Right lobe of liver (tissue), 4 donors: Measurements from ENCODE around the gene POU2F3.

Source experiments
- POLR2A ChIP-seq: fragments of 450-650 bp; IDR thresholded peaks from one replicate; pipeline ENCODE4 v1.6.1; 2017; ENCODE audit warnings: antibody characterized with exemption, mild to moderate bottlenecking
- TF ChIP-seq, protein P1 (sequence below), 4 donors: fragments of 200-600 bp in 3 of 4; fragments of 450-650 bp in 1 of 4; IDR thresholded peaks; one replicate each; pipeline versions ENCODE4 v1.5.1 to v1.8.0; 2016 to 2022; ENCODE audit warnings: antibody characterized with exemption in 4 of 4, mild to moderate bottlenecking in 2 of 4
- donor health status: DM: no; HTN: no; CAD: no.
- donor health status: DM: no; HTN: no; CAD: no.
- donor health status: DM: no; HTN: yes; CAD: no.

DNA sequence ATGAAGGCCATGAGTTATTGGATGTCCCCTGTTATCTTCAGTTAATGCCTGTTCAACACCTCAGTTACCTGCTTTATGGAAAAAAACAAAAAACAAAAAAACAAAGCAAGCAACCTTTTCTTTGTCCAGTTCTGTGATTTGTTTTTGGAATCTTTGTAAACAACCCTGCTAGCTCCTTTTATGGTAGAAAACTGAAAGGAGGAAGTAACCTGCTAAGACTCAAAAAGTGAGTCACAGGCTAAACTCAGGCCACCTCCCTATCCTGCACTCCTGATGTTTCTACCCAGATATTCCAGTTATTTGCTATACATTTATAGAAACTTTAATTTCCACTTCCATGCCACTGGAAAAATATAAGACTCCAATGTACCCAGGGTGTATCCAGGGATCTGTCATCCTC lies 64.6 kb downstream of the POU2F3 start:
- TF ChIP-seq, protein P1, sequence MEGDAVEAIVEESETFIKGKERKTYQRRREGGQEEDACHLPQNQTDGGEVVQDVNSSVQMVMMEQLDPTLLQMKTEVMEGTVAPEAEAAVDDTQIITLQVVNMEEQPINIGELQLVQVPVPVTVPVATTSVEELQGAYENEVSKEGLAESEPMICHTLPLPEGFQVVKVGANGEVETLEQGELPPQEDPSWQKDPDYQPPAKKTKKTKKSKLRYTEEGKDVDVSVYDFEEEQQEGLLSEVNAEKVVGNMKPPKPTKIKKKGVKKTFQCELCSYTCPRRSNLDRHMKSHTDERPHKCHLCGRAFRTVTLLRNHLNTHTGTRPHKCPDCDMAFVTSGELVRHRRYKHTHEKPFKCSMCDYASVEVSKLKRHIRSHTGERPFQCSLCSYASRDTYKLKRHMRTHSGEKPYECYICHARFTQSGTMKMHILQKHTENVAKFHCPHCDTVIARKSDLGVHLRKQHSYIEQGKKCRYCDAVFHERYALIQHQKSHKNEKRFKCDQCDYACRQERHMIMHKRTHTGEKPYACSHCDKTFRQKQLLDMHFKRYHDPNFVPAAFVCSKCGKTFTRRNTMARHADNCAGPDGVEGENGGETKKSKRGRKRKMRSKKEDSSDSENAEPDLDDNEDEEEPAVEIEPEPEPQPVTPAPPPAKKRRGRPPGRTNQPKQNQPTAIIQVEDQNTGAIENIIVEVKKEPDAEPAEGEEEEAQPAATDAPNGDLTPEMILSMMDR (IDR thresholded peaks at IDR 0.05) = no peak
- no peak for TF ChIP-seq POLR2A
